Esophagus squamous epithelium (tissue), 4 donors: ENCODE measurements around the gene BDKRB1.

ENCODE experiments used
- POLR2A ChIP-seq, 4 donors: fragments of 450-650 bp; IDR thresholded peaks; one replicate each; pipeline ENCODE4 v1.6.1; 2017; ENCODE audit warnings: antibody characterized with exemption in 4 of 4, mild to moderate bottlenecking in 4 of 4, moderate library complexity in 3 of 4
- TF ChIP-seq, protein P1 (sequence below), 6 experiments: fragments of 450-650 bp in 4 of 6; fragments of 200-600 bp in 2 of 6; sonication (generic) in 2 of 6; IDR thresholded peaks; one replicate each; pipeline ENCODE4 v1.5.1; 2016 to 2019; ENCODE audit warnings: antibody characterized with exemption in 6 of 6, mild to moderate bottlenecking in 4 of 6, moderate library complexity in 4 of 6

DNA sequence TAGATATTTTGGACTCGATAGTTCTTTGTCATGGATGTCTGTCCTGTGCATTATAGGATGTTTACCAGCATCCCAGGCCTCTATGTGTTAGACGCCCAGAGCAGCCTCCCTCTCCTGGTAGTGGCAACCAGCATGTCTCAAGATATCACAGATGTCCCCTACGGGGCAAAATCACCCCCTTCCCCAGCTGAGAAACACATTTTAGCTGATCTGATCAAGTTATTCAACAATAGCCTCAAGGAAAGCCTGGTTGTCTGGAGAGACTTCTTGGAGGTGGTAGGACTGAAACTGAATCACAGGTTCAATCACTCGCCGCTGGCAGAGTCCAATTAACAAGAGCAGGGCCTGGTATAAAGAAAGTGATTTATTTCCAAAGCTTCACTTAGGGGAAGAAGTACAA is 17.6 kb downstream of the BDKRB1 start:
- TF ChIP-seq, protein P1, sequence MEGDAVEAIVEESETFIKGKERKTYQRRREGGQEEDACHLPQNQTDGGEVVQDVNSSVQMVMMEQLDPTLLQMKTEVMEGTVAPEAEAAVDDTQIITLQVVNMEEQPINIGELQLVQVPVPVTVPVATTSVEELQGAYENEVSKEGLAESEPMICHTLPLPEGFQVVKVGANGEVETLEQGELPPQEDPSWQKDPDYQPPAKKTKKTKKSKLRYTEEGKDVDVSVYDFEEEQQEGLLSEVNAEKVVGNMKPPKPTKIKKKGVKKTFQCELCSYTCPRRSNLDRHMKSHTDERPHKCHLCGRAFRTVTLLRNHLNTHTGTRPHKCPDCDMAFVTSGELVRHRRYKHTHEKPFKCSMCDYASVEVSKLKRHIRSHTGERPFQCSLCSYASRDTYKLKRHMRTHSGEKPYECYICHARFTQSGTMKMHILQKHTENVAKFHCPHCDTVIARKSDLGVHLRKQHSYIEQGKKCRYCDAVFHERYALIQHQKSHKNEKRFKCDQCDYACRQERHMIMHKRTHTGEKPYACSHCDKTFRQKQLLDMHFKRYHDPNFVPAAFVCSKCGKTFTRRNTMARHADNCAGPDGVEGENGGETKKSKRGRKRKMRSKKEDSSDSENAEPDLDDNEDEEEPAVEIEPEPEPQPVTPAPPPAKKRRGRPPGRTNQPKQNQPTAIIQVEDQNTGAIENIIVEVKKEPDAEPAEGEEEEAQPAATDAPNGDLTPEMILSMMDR (IDR thresholded peaks at IDR 0.05), result no peak
- no peak for TF ChIP-seq POLR2A (IDR thresholded peaks at IDR 0.05)
